ENCODE data around the gene NOP10. TPM values are rescaled to one million over a fixed set of nuclear protein-coding genes. Genes with fewer than 3 reads are reported as not detected.
A peak's percentile ranks its signal among the peaks of the same experiment; 100 is the strongest.

Gene NOP10
- total RNA-seq, 4 donors from 2014 or later: 41.1 to 166 (median 152) TPM

- in situ Hi-C loops (cut with MboI; ENCODE audit: low pct_ligation_motif_present in 1 of 4, low pct_unique_long_range_greater_than_20kb in 1 of 4, low sequenced_read_pairs in 3 of 4): loop anchor here in 1 of 4 donors (25.0 kb wide), 1 partner anchor 242 kb away; no protein-coding TSS in a partner anchor
- peak overlapping the region in 1 of 4 donors; percentile 23 for H3K27ac ChIP-seq
- WGBS, 2 donors (ENCODE audit: low coverage in 1 of 2): 60 to 70% methylated on average over 1 to 2 of the region's 2 CpGs
Observed at GRCh38 chr15:34329006-34329405, 13.9 kb downstream of the NOP10 start.

DNA sequence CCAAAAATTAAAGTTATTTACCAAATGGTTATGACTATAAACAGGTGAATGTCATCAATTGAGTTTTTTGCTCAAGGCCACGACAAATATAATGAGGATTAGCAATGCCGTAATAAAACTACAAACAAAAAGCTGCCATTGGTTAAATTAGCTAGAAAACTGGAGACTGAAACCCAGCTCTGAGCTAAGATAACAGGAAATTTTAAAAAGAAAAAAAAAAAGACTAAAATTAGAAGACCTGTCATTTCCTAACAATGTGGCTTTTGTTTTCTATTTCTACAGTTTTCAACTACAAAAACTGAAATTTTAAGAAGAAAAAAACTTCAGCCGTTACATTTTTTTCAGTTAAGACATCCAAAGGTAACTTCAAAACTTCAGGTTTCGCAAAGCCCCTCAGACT is 15.0 kb downstream of the NOP10 start:
- 70 to 90% methylated on average over 4 of the region's 4 CpGs for WGBS, 2 donors (ENCODE audit: low coverage in 1 of 2)
- Histone ChIP-seq H3K36me3 (no peaks in the 10 kb centered on the region), H3K27ac (peak overlapping the region in 3 of 4 donors; percentile 11 to 53 (median 26)), H3K4me1 (no peaks in the 10 kb centered on the region), H3K4me3 (no peak overlapping the region), H3K9me3 (no peaks in the 10 kb centered on the region), H3K27me3 (no peaks in the 10 kb centered on the region)
- TF ChIP-seq EP300 (IDR thresholded peaks at IDR 0.05; ENCODE audit: low read depth): no peak
- TF ChIP-seq, protein P1, sequence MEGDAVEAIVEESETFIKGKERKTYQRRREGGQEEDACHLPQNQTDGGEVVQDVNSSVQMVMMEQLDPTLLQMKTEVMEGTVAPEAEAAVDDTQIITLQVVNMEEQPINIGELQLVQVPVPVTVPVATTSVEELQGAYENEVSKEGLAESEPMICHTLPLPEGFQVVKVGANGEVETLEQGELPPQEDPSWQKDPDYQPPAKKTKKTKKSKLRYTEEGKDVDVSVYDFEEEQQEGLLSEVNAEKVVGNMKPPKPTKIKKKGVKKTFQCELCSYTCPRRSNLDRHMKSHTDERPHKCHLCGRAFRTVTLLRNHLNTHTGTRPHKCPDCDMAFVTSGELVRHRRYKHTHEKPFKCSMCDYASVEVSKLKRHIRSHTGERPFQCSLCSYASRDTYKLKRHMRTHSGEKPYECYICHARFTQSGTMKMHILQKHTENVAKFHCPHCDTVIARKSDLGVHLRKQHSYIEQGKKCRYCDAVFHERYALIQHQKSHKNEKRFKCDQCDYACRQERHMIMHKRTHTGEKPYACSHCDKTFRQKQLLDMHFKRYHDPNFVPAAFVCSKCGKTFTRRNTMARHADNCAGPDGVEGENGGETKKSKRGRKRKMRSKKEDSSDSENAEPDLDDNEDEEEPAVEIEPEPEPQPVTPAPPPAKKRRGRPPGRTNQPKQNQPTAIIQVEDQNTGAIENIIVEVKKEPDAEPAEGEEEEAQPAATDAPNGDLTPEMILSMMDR (IDR thresholded peaks at IDR 0.05): no peak
- TF ChIP-seq POLR2A (IDR thresholded peaks at IDR 0.05): no peak
- TF ChIP-seq POLR2AphosphoS5 (IDR thresholded peaks at IDR 0.05): no peak
- in situ Hi-C loops (cut with MboI; ENCODE audit: low pct_ligation_motif_present in 1 of 4, low pct_unique_long_range_greater_than_20kb in 1 of 4, low sequenced_read_pairs in 3 of 4): loop anchor here in 1 of 4 donors (25.0 kb wide), 1 partner anchor 241 kb away; no protein-coding TSS in a partner anchor
- DNase-seq: no peak
- intact Hi-C loops (cut with DNase I; ENCODE audit: low total_unique reads): no loop called here

More at GRCh38 chr15:34329006-34329405, 13.9 kb downstream of the NOP10 start:
- no peaks in the 10 kb centered on the region for H3K27me3 ChIP-seq
- intact Hi-C loops (cut with DNase I; ENCODE audit: low total_unique reads): no loop called here
- TF ChIP-seq, protein P1 (IDR thresholded peaks at IDR 0.05): no peak
- H3K4me1 ChIP-seq: no peaks in the 10 kb centered on the region
- no peaks in the 10 kb centered on the region for H3K36me3 ChIP-seq
- no peaks in the 10 kb centered on the region for H3K9me3 ChIP-seq
- no peak for DNase-seq
- no peak overlapping the region for H3K4me3 ChIP-seq

GRCh38 chr15:34325368-34325767 is 17.6 kb downstream of the NOP10 start:
- H3K27ac ChIP-seq: no peak overlapping the region
- no peaks in the 10 kb centered on the region for H3K9me3 ChIP-seq
- no peak overlapping the region for H3K4me3 ChIP-seq
- H3K27me3 ChIP-seq: no peaks in the 10 kb centered on the region
- TF ChIP-seq POLR2AphosphoS5 (IDR thresholded peaks at IDR 0.05) (no peak), EP300 (IDR thresholded peaks at IDR 0.05; ENCODE audit: low read depth) (no peak), POLR2A (IDR thresholded peaks at IDR 0.05) (no peak)
- TF ChIP-seq, protein P1 (IDR thresholded peaks at IDR 0.05): no peak
- no peaks in the 10 kb centered on the region for H3K36me3 ChIP-seq
- intact Hi-C loops (cut with DNase I; ENCODE audit: low total_unique reads) (no loop called here), in situ Hi-C loops (cut with MboI; ENCODE audit: low pct_ligation_motif_present in 1 of 4, low pct_unique_long_range_greater_than_20kb in 1 of 4, low sequenced_read_pairs in 3 of 4) (loop anchor here in 1 of 4 donors (25.0 kb wide), 1 partner anchor 238 kb away; no protein-coding TSS in a partner anchor)
- no peaks in the 10 kb centered on the region for H3K4me1 ChIP-seq
- DNase-seq: no peak

DNA sequence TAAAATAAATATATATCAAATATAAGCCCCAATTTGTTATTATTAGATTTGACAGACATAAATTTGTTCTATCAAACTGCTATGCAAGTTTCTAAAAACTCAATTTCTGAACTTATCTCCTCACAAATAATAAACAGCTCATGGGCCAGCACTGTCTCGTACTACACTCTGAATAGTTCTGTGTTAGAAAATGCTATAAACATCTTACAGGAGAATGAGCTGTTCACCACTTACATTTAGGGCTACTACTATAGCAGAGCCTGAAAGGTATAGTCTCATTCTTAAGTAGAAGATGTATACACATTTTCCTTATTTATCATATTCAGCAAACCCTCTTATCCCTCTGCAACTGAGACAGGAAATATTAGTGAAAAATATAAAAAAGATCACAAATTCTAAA is 18.0 kb downstream of the NOP10 start:
- no peak for DNase-seq
- Histone ChIP-seq H3K27ac (no peak overlapping the region), H3K27me3 (no peaks in the 10 kb centered on the region), H3K36me3 (no peaks in the 10 kb centered on the region), H3K4me3 (no peak overlapping the region), H3K9me3 (no peaks in the 10 kb centered on the region), H3K4me1 (no peaks in the 10 kb centered on the region)
- TF ChIP-seq, protein P1 (IDR thresholded peaks at IDR 0.05): no peak
- TF ChIP-seq POLR2A (IDR thresholded peaks at IDR 0.05) (no peak), POLR2AphosphoS5 (IDR thresholded peaks at IDR 0.05) (no peak), EP300 (IDR thresholded peaks at IDR 0.05; ENCODE audit: low read depth) (no peak)
- 88 to 95% methylated on average over 1 of the region's 1 CpG for WGBS, 2 donors (ENCODE audit: low coverage in 1 of 2)
- in situ Hi-C loops (cut with MboI; ENCODE audit: low pct_ligation_motif_present in 1 of 4, low pct_unique_long_range_greater_than_20kb in 1 of 4, low sequenced_read_pairs in 3 of 4) (loop anchor here in 1 of 4 donors (25.0 kb wide), 1 partner anchor 238 kb away; no protein-coding TSS in a partner anchor), intact Hi-C loops (cut with DNase I; ENCODE audit: low total_unique reads) (no loop called here)
